Liver (tissue), 9 donors: Measurements from ENCODE around the gene CYBA. TPM values are rescaled to one million over a fixed set of nuclear protein-coding genes. Genes with fewer than 3 reads are reported as not detected.

ENCODE experiments used
- DNase-seq: peaks from one replicate; pipeline ENCODE4 v3.0.0-alpha.2; 2017; ENCODE audit warnings: low spot score
- H3K27ac ChIP-seq, 2 donors: one replicate each; pipeline ENCODE4 v1.7.0; 2013; ENCODE audit warnings: inconsistent platforms in 2 of 2, low read length in 2 of 2, control low read depth in 1 of 2, low read depth in 1 of 2, mild to moderate bottlenecking in 1 of 2
- H3K27me3 ChIP-seq, 4 donors: one replicate each; pipeline versions ENCODE4 v1.6.1 to v1.7.0; 2013; ENCODE audit warnings: low read length in 3 of 4, inconsistent platforms in 1 of 4, mild to moderate bottlenecking in 1 of 4, moderate library complexity in 1 of 4; ENCODE audit not compliant: control insufficient read depth in 4 of 4, insufficient read depth in 4 of 4
- H3K36me3 ChIP-seq, 4 donors: one replicate each; pipeline versions ENCODE4 v1.6.1 to v1.7.0; 2013; ENCODE audit warnings: low read length in 3 of 4, mild to moderate bottlenecking in 3 of 4, low read depth in 1 of 4, moderate library complexity in 1 of 4; ENCODE audit not compliant: control insufficient read depth in 4 of 4, insufficient read depth in 3 of 4
- H3K4me1 ChIP-seq, 4 donors: one replicate each; pipeline versions ENCODE4 v1.6.1 to v1.7.0; 2013; ENCODE audit warnings: low read length in 3 of 4, mild to moderate bottlenecking in 3 of 4, moderate library complexity in 1 of 4; ENCODE audit not compliant: control insufficient read depth in 4 of 4, insufficient read depth in 4 of 4
- H3K4me3 ChIP-seq, 3 donors: one replicate each; pipeline versions ENCODE4 v1.6.1 to v1.7.0; 2013; ENCODE audit warnings: low read length in 3 of 3, control low read depth in 1 of 3, low read depth in 1 of 3, mild to moderate bottlenecking in 1 of 3
- H3K9ac ChIP-seq, 2 donors: one replicate each; pipeline ENCODE4 v1.7.0; 2013; ENCODE audit warnings: low read length in 2 of 2, mild to moderate bottlenecking in 2 of 2, moderate library complexity in 2 of 2, control low read depth in 1 of 2, low read depth in 1 of 2
- H3K9me3 ChIP-seq, 4 donors: one replicate each; pipeline versions ENCODE4 v1.6.1 to v1.7.0; 2013; ENCODE audit warnings: low read length in 3 of 4; ENCODE audit not compliant: control insufficient read depth in 4 of 4
- ATF3 ChIP-seq: IDR thresholded peaks from 2 replicates; pipeline ENCODE4 v1.6.1; 2016; ENCODE audit warnings: antibody characterized with exemption
- EGR1 ChIP-seq, 2 donors: IDR thresholded peaks; 2 replicates each; pipeline ENCODE4 v1.6.1; 2016 to 2018; ENCODE audit warnings: antibody characterized with exemption in 2 of 2, low read depth in 2 of 2
- FOXA1 ChIP-seq: IDR thresholded peaks from 2 replicates; pipeline ENCODE4 v1.6.1; 2016; ENCODE audit warnings: antibody characterized with exemption
- FOXA2 ChIP-seq: IDR thresholded peaks from 2 replicates; pipeline ENCODE4 v1.6.1; 2016; ENCODE audit warnings: antibody characterized with exemption
- GABPA ChIP-seq, 2 donors: IDR thresholded peaks in 1 of 2; conservative IDR thresholded peaks in 1 of 2; 2 replicates each; pipeline ENCODE4 v1.6.1; 2016; ENCODE audit warnings: antibody characterized with exemption in 2 of 2, mild to moderate bottlenecking in 1 of 2, moderate library complexity in 1 of 2
- HNF4A ChIP-seq, 2 donors: conservative IDR thresholded peaks; 2 replicates each; pipeline ENCODE4 v1.6.1; 2016; ENCODE audit warnings: antibody characterized with exemption in 2 of 2, mild to moderate bottlenecking in 2 of 2
- HNF4G ChIP-seq: IDR thresholded peaks from 2 replicates; pipeline ENCODE4 v1.6.1; 2016; ENCODE audit warnings: antibody characterized with exemption
- JUND ChIP-seq, 2 donors: IDR thresholded peaks; 2 replicates each; pipeline ENCODE4 v1.6.1; 2016; ENCODE audit warnings: antibody characterized with exemption in 2 of 2
- MAX ChIP-seq: IDR thresholded peaks from 2 replicates; pipeline ENCODE4 v1.6.1; 2016; ENCODE audit warnings: antibody characterized with exemption
- NR2F2 ChIP-seq: IDR thresholded peaks from 2 replicates; pipeline ENCODE4 v1.6.1; 2016; ENCODE audit warnings: antibody characterized with exemption
- RAD21 ChIP-seq, 2 donors: IDR thresholded peaks; 2 replicates each; pipeline ENCODE4 v1.6.1; 2016; ENCODE audit warnings: antibody characterized with exemption in 2 of 2, mild to moderate bottlenecking in 2 of 2
- RXRA ChIP-seq, 2 donors: IDR thresholded peaks; 2 replicates each; pipeline ENCODE4 v1.6.1; 2017 to 2018; ENCODE audit warnings: antibody characterized with exemption in 2 of 2, mild to moderate bottlenecking in 1 of 2
- SP1 ChIP-seq: IDR thresholded peaks from 2 replicates; pipeline ENCODE4 v1.6.1; 2018; ENCODE audit warnings: antibody characterized with exemption, mild to moderate bottlenecking
- TAF1 ChIP-seq: conservative IDR thresholded peaks from 2 replicates; pipeline ENCODE4 v1.6.1; 2016; ENCODE audit warnings: antibody characterized with exemption, mild to moderate bottlenecking
- YY1 ChIP-seq: IDR thresholded peaks from 2 replicates; pipeline ENCODE4 v1.6.1; 2016; ENCODE audit warnings: antibody characterized with exemption, mild to moderate bottlenecking
- ZBTB33 ChIP-seq: IDR thresholded peaks from 2 replicates; pipeline ENCODE4 v1.6.1; 2016; ENCODE audit warnings: antibody characterized with exemption
- WGBS: extraction: QIAGEN DNeasy Blood & Tissue Kit; methylation state at CpG from one replicate; pipeline ENCODE4 v1.1.7; 2013; 5-methylcytosine and 5-hydroxymethylcytosine counted together
- polyA plus RNA-seq, 2 donors: library from polyadenylated mRNA; stranded (reverse) in 1 of 2; unstranded in 1 of 2; fragments of 200-250 nt in 1 of 2; fragments of >200 nt in 1 of 2; fragmentation: Nextera tagmentation in 1 of 2; extraction: Ambion mirVana in 1 of 2; gene quantifications; one replicate each; pipeline versions ENCODE4 v1.2.1 to v1.2.3, GENCODE V29; 2013 to 2015
- total RNA-seq, 2 donors: library from RNA; depleted of rRNA; stranded (reverse); fragments of >200 nt; gene quantifications; one replicate each; pipeline ENCODE4 v1.2.3, GENCODE V29; 2014
- TF ChIP-seq, protein P1 (sequence below): IDR thresholded peaks from 2 replicates; pipeline ENCODE4 v1.6.1; 2016; ENCODE audit warnings: antibody characterized with exemption, mild to moderate bottlenecking
- TF ChIP-seq, protein P2 (sequence below): fragments of 150-350 bp; IDR thresholded peaks from 2 replicates; pipeline ENCODE4 v1.5.1; 2017; ENCODE audit warnings: improper control_type of control experiment, low read depth, low read length; ENCODE audit not compliant: missing input control
- donor health status: healthy.
- donor health status: healthy.
- donor health status: healthy.
- donor health status: healthy.
- donor health status: healthy.

Gene CYBA
- total and polyA plus RNA-seq, 4 donors = 39.0 to 217 (median 52.6) TPM

DNA sequence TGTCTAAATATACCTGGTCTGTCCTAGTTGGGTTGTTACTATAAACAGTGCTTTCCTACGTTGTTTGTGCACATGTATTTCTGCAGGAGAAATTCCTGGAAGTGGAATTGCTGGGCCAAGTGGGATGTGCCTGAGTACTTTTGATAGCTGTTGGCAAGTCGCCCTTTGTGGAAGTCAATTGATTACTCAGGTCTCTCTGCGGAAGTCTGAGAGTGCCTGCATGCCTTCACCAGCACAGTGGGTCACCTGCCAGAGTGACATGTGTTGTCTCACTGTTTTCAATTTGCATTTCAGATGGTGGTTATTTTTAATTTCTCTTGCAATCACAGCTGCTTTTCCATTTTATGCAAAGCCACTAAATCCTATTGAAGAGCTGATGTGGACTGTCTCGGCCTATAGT is 14.3 kb upstream of the CYBA start (continued):
- TF ChIP-seq, protein P1, sequence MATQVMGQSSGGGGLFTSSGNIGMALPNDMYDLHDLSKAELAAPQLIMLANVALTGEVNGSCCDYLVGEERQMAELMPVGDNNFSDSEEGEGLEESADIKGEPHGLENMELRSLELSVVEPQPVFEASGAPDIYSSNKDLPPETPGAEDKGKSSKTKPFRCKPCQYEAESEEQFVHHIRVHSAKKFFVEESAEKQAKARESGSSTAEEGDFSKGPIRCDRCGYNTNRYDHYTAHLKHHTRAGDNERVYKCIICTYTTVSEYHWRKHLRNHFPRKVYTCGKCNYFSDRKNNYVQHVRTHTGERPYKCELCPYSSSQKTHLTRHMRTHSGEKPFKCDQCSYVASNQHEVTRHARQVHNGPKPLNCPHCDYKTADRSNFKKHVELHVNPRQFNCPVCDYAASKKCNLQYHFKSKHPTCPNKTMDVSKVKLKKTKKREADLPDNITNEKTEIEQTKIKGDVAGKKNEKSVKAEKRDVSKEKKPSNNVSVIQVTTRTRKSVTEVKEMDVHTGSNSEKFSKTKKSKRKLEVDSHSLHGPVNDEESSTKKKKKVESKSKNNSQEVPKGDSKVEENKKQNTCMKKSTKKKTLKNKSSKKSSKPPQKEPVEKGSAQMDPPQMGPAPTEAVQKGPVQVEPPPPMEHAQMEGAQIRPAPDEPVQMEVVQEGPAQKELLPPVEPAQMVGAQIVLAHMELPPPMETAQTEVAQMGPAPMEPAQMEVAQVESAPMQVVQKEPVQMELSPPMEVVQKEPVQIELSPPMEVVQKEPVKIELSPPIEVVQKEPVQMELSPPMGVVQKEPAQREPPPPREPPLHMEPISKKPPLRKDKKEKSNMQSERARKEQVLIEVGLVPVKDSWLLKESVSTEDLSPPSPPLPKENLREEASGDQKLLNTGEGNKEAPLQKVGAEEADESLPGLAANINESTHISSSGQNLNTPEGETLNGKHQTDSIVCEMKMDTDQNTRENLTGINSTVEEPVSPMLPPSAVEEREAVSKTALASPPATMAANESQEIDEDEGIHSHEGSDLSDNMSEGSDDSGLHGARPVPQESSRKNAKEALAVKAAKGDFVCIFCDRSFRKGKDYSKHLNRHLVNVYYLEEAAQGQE = peak; percentile 36
- TF ChIP-seq EGR1 (IDR thresholded peaks at IDR 0.05; ENCODE audit: low read depth in 2 of 2) = peak in 1 of 2 donors; percentile 77

GRCh38 chr16:88662843-88663606 is 12.2 kb upstream of the CYBA start, which contains the start of gene MVD:
MVD (minus strand) TSS chr16:88663091; CDS start chr16:88663080, 11 bp downstream.
- Histone ChIP-seq H3K4me1 (peaks cover 8 to 38% (median 26%) of the 10 kb centered on the region in 4 donors), H3K27ac (peak within 1 kb of the TSS; percentile 96 to 97), H3K27me3 (no peaks in the 10 kb centered on the region), H3K36me3 (peaks cover 0 to 5% (median under 1%) of the 10 kb centered on the region in 4 donors), H3K4me3 (peak within 1 kb of the TSS; percentile 80 to 88 (median 85)), H3K9me3 (no peaks in the 10 kb centered on the region), H3K9ac (peak within 1 kb of the TSS; percentile 57 to 92)
- under 1% methylated on average over 88 of the region's 88 CpGs for WGBS
- no peak for TF ChIP-seq MAX
- no peak for TF ChIP-seq FOXA2
- TF ChIP-seq, protein P2, sequence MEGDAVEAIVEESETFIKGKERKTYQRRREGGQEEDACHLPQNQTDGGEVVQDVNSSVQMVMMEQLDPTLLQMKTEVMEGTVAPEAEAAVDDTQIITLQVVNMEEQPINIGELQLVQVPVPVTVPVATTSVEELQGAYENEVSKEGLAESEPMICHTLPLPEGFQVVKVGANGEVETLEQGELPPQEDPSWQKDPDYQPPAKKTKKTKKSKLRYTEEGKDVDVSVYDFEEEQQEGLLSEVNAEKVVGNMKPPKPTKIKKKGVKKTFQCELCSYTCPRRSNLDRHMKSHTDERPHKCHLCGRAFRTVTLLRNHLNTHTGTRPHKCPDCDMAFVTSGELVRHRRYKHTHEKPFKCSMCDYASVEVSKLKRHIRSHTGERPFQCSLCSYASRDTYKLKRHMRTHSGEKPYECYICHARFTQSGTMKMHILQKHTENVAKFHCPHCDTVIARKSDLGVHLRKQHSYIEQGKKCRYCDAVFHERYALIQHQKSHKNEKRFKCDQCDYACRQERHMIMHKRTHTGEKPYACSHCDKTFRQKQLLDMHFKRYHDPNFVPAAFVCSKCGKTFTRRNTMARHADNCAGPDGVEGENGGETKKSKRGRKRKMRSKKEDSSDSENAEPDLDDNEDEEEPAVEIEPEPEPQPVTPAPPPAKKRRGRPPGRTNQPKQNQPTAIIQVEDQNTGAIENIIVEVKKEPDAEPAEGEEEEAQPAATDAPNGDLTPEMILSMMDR = no peak
- peak; percentile 93 for TF ChIP-seq YY1
- TF ChIP-seq TAF1 = peak; percentile 63
- TF ChIP-seq RXRA (IDR thresholded peaks at IDR 0.05) = peak; percentile 85 to 93
- no peak for TF ChIP-seq NR2F2
- TF ChIP-seq, protein P1 = peak; percentile 84
- no peak for TF ChIP-seq ZBTB33
- peak; percentile 91 for TF ChIP-seq SP1
- TF ChIP-seq HNF4G = no peak
- no peak for TF ChIP-seq ATF3
- TF ChIP-seq JUND (IDR thresholded peaks at IDR 0.05) = no peak
- no peak for TF ChIP-seq RAD21 (IDR thresholded peaks at IDR 0.05)
- no peak for TF ChIP-seq EGR1 (IDR thresholded peaks at IDR 0.05; ENCODE audit: low read depth in 2 of 2)
- TF ChIP-seq HNF4A (conservative IDR thresholded peaks at IDR 0.05) = no peak
- TF ChIP-seq FOXA1 = no peak
- no peak for TF ChIP-seq GABPA (IDR thresholded peaks at IDR 0.05 in 1 of 2, conservative IDR thresholded peaks at IDR 0.05 in 1 of 2)
- peak; percentile 95 for DNase-seq
